AG09319 (cell line): ENCODE measurements around the gene CX3CL1.
"Not testable (repeated sequence)": the region's sequence is repeated elsewhere in the genome, so short reads cannot be mapped to it uniquely, and the experiment has no call there.

Experiments
- DNase-seq: peaks from one replicate; pipeline ENCODE4 v3.0.0-alpha.2; 2010; ENCODE audit warnings: low read depth; ENCODE audit errors: extremely low read depth
- CTCF ChIP-seq: IDR thresholded peaks from 2 replicates; pipeline ENCODE4 v1.5.1; 2011; ENCODE audit warnings: low read depth, mild to moderate bottlenecking, inconsistent platforms, low read length, moderate library complexity

The CX3CL1 gene

GRCh38 chr16:57341062-57341440 lies 31.2 kb upstream of the CX3CL1 start:
- no peak for DNase-seq
- no peak for TF ChIP-seq CTCF

- no peak for TF ChIP-seq CTCF
- peak; percentile 75 for DNase-seq
These were observed 30.6 kb upstream of the CX3CL1 start for GRCh38 chr16:57341441-57342303.

- not testable (repeated sequence) for DNase-seq
These were observed 29.7 kb upstream of the CX3CL1 start for GRCh38 chr16:57342606-57343005.

- no peak for DNase-seq
- TF ChIP-seq CTCF = no peak
These were observed 29.1 kb upstream of the CX3CL1 start for GRCh38 chr16:57343221-57343620.

- not testable (repeated sequence) for DNase-seq
These were observed 28.2 kb upstream of the CX3CL1 start for GRCh38 chr16:57344094-57344493.

GRCh38 chr16:57345021-57345420 lies 27.3 kb upstream of the CX3CL1 start:
- DNase-seq = no peak
- no peak for TF ChIP-seq CTCF

GRCh38 chr16:57345666-57346204 lies 26.6 kb upstream of the CX3CL1 start:
- no peak for TF ChIP-seq CTCF
- DNase-seq = no peak

GRCh38 chr16:57347858-57348257 lies 24.4 kb upstream of the CX3CL1 start:
- no peak for DNase-seq
- TF ChIP-seq CTCF = no peak
